ENCODE measurements around the gene SHD. TPM values are rescaled to one million over a fixed set of nuclear protein-coding genes. Genes with fewer than 3 reads are reported as not detected.

SHD gene
- total and polyA plus RNA-seq, 2 of the 8 experiments (the other 6 are each of a cell fraction or from before 2014, with no cell fraction given) = 5.8 to 10.7 TPM

DNA sequence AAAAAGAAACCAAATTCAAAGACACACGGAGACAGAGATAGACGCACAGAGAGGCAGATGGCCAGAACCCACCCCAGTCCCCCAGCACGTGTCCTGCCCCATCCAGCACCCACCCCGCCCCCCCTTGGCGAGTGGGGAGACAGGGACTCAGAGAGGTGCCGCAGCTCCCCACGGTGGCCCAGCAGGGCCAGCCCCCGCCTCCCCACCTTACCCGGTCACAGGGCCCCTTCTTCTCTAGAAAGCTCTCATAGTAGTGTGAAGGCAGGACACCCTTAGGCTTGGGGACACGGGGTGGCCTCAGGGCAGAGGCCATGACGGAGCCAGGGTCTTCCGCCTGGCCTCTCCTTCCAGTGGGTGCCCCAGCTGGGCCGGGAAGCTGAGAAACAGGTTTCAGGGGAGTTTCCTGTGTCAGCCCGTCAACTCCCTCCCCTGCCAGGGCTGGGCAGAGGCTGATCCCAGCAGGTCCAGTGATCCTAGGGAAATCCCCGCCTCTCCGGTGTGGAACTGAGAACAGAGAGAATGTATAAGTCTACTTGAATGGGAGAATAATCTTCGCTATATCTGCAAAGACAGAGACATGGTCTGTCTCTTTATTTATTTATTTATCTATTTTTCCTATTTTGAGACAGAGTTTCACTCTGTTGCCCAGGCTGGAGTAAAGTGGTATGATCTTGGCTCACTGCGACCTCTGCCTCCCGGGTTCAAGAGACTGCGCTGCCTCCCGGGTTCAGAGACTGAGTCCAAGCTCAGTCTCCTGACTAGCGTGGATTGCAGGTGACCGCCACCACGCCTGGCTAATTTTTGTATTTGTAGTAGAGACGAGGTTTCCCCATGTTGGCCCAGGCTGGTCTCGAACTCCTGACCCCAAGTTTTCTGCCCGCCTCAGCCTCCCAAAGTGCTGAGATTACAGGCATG, 59.6 kb downstream of the SHD start, which contains the start of gene STAP2:
Gene STAP2 (minus strand): TSS at position 387 of the 915 bp plus-strand sequence. CDS start 74 bp downstream, at position 313.
- H3K23ac ChIP-seq (ENCODE audit: insufficient read length) = no peak within 1 kb of the TSS
- H4K91ac ChIP-seq (replicated peaks; ENCODE audit: insufficient read length, low read length) = no peak within 1 kb of the TSS
- 0 out of 2 replicates have a peak within 1 kb of the TSS, but pooled peaks have one; percentile 7 for H2BK20ac ChIP-seq (ENCODE audit: low read length)
- peak within 1 kb of the TSS; percentile 20 to 52 (median 30); a peak in 6 of 8 replicates for H3K4me3 ChIP-seq (ENCODE audit: extremely low read depth in 1 of 4, insufficient read depth in 2 of 4, low read depth in 3 of 4, low read length in 4 of 4)
- no peak within 1 kb of the TSS; the same call in 1 of the 2 replicates for H4K8ac ChIP-seq (ENCODE audit: extremely low read depth, insufficient read depth, low read length)
- POLR2A ChIA-PET (ENCODE audit: partially characterized antibody) = interaction anchor here (0.6 to 2.2 kb wide), 11 partner anchors 9 to 307 kb away, joined by 3 to 9 read pairs (median 3); partner anchors contain the start of gene SH3GL1
- no peak within 1 kb of the TSS for H2BK120ac ChIP-seq (replicated peaks; ENCODE audit: low read depth, low read length)
- FAIRE-seq (no peak), DNase-seq (ENCODE audit: low read depth in 1 of 2, low spot score in 2 of 2) (peak in 1 of 2 experiments; percentile 66)
- WGBS, 2 experiments (ENCODE audit: extremely low coverage in 1 of 2, insufficient coverage in 1 of 2, insufficient read length in 1 of 2, insufficient replicate concordance in 2 of 2, low coverage in 1 of 2, low lambda C conversion rate in 2 of 2, missing lambda C conversion rate in 1 of 2) = 60% methylated on average over 21 of the region's 27 CpGs; no CpG with 5 or more reads in 1 of the 2 experiments
- H2BK15ac ChIP-seq (ENCODE audit: low read length) = peak within 1 kb of the TSS; percentile 90; the same call in 1 of the 2 replicates
- peaks cover 30% of the 10 kb centered on the region for H3K23me2 ChIP-seq (ENCODE audit: low read depth, low read length)
- peak within 1 kb of the TSS; percentile 73 to 74 for H3K4me2 ChIP-seq (ENCODE audit: insufficient read depth in 1 of 2, low read depth in 2 of 2, low read length in 2 of 2)
- H3K4ac ChIP-seq (replicated peaks; ENCODE audit: insufficient read length, low read depth, low read length) = no peak within 1 kb of the TSS
- H3K27ac ChIP-seq (ENCODE audit: low read depth, low read length) = no peak within 1 kb of the TSS
- peak within 1 kb of the TSS; percentile 77; the same call in 1 of the 2 replicates for H2BK12ac ChIP-seq (ENCODE audit: low read depth, low read length)
- no peaks in the 10 kb centered on the region for H3K79me1 ChIP-seq (ENCODE audit: low read depth, low read length)
- H2BK5ac ChIP-seq (ENCODE audit: low read depth, low read length) = no peak within 1 kb of the TSS; the same call in 1 of the 2 replicates
- no peak within 1 kb of the TSS for H2AFZ ChIP-seq (ENCODE audit: low read length)
- H3K4me1 ChIP-seq (replicated peaks in 1 of 4; ENCODE audit: control insufficient read depth in 3 of 4, insufficient read depth in 4 of 4, low read length in 3 of 4) = peaks cover 0 to 12% (median 5%) of the 10 kb centered on the region in 4 experiments; a peak in 4 of 7 replicates
- no peaks in the 10 kb centered on the region for H3K27me3 ChIP-seq (replicated peaks in 1 of 4; ENCODE audit: control insufficient read depth in 3 of 4, extremely low read depth in 1 of 4, insufficient read depth in 3 of 4, low read length in 3 of 4)
- no peak within 1 kb of the TSS for H3K56ac ChIP-seq (replicated peaks; ENCODE audit: insufficient read length, low read depth, low read length)
- peak within 1 kb of the TSS; percentile 62 for H3K18ac ChIP-seq (ENCODE audit: extremely low read depth, low read length)
- H2AK5ac ChIP-seq (ENCODE audit: low read depth, low read length) = no peak within 1 kb of the TSS
- H4K20me1 ChIP-seq (replicated peaks in 1 of 2; ENCODE audit: control insufficient read depth in 1 of 2, insufficient read depth in 2 of 2, low read length in 2 of 2) = peaks cover 0 to 10% of the 10 kb centered on the region in 2 experiments
- H3K9me3 ChIP-seq (ENCODE audit: insufficient read depth in 2 of 2, low read depth in 1 of 2, low read length in 1 of 2) = no peaks in the 10 kb centered on the region
- peak within 1 kb of the TSS in 3 of 4 experiments; percentile 17 to 68 (median 25); a peak in 5 of 7 replicates for H3K9ac ChIP-seq (replicated peaks in 1 of 4; ENCODE audit: extremely low read depth in 1 of 4, low read depth in 3 of 4, low read length in 3 of 4)
- H3K36me3 ChIP-seq (ENCODE audit: control insufficient read depth in 2 of 4, insufficient read depth in 4 of 4, low read length in 3 of 4) = peaks cover 0 to 3% (median 0%) of the 10 kb centered on the region in 4 experiments; a peak in 2 of 8 replicates
- no peak within 1 kb of the TSS for H4K5ac ChIP-seq (ENCODE audit: insufficient read length, low read depth, low read length)
- CTCF ChIA-PET (ENCODE audit: partially characterized antibody) = interaction anchor here (0.6 to 20.4 kb wide), 8 partner anchors 14 to 462 kb away, joined by 3 to 311 read pairs (median 3); partner anchors contain the start of gene SHD
- no peaks in the 10 kb centered on the region for H3K79me2 ChIP-seq (ENCODE audit: control insufficient read depth in 1 of 2, insufficient read depth in 2 of 2, low read length in 2 of 2)
- H3K14ac ChIP-seq (ENCODE audit: insufficient read length) = no peak within 1 kb of the TSS
- TF ChIP-seq NANOG (IDR thresholded peaks at IDR 0.05; ENCODE audit: insufficient read depth, low read depth, low read length, poor library complexity, severe bottlenecking) (no peak), JUN (IDR thresholded peaks at IDR 0.05; ENCODE audit: low read depth, low read length) (no peak), SIN3A (conservative IDR thresholded peaks at IDR 0.05 in 1 of 2, IDR thresholded peaks at IDR 0.05 in 1 of 2; ENCODE audit: low read depth in 1 of 2, low read length in 2 of 2) (0 out of 4 replicates have a peak, but pooled peaks of 1 of the 2 experiments have one; percentile 8), BACH1 (IDR thresholded peaks at IDR 0.05; ENCODE audit: low read length) (no peak), POLR2A (IDR thresholded peaks at IDR 0.05; ENCODE audit: control extremely low read depth in 1 of 2, low read depth in 2 of 2, low read length in 2 of 2) (peak in 1 of 2 experiments; percentile 55; a peak in 1 of 3 replicates), SP1 (IDR thresholded peaks at IDR 0.05; ENCODE audit: low read depth, low read length) (peak; percentile 52), KDM4A (IDR thresholded peaks at IDR 0.05; ENCODE audit: low read depth, low read length, severe bottlenecking) (no peak), NRF1 (IDR thresholded peaks at IDR 0.05; ENCODE audit: low read depth, low read length) (no peak), SIX5 (IDR thresholded peaks at IDR 0.05; ENCODE audit: low read depth, low read length) (no peak)
- TF ChIP-seq, protein P1, sequence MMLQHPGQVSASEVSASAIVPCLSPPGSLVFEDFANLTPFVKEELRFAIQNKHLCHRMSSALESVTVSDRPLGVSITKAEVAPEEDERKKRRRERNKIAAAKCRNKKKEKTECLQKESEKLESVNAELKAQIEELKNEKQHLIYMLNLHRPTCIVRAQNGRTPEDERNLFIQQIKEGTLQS (IDR thresholded peaks at IDR 0.05; ENCODE audit: insufficient read depth, low read depth, low read length) = no peak
